ENCODE data around the gene TEKT1. TPM values are rescaled to one million over a fixed set of nuclear protein-coding genes. Genes with fewer than 3 reads are reported as not detected.
A peak's percentile ranks its signal among the peaks of the same experiment; 100 is the strongest.

Gene TEKT1
- total and polyA plus RNA-seq, 4 donors: 0.15 TPM; not detected in 3

GRCh38 chr17:6796887-6797490, 34.5 kb downstream of the TEKT1 start:
- H3K9me3 ChIP-seq (ENCODE audit: control insufficient read depth in 4 of 4, low read length in 3 of 4): no peaks in the 10 kb centered on the region
- peak overlapping the region in 1 of 3 donors; percentile 3 for H3K4me3 ChIP-seq (ENCODE audit: low read depth in 1 of 3, low read length in 3 of 3)
- no peak overlapping the region for H3K9ac ChIP-seq (ENCODE audit: low read depth in 1 of 2, low read length in 2 of 2)
- peaks cover 4 to 34% (median 27%) of the 10 kb centered on the region in 4 donors for H3K4me1 ChIP-seq (ENCODE audit: control insufficient read depth in 4 of 4, insufficient read depth in 4 of 4, low read length in 3 of 4)
- DNase-seq (ENCODE audit: low spot score): no peak
- WGBS: 55% methylated on average over 2 of the region's 2 CpGs
- no peaks in the 10 kb centered on the region for H3K27me3 ChIP-seq (ENCODE audit: control insufficient read depth in 4 of 4, insufficient read depth in 4 of 4, low read length in 3 of 4)
- TF ChIP-seq JUND (IDR thresholded peaks at IDR 0.05) (peak in 1 of 2 donors; percentile 69), REST (IDR thresholded peaks at IDR 0.05) (no peak), EGR1 (IDR thresholded peaks at IDR 0.05; ENCODE audit: low read depth in 2 of 2) (peak in 1 of 2 donors; percentile 41), YY1 (IDR thresholded peaks at IDR 0.05) (no peak), GABPA (IDR thresholded peaks at IDR 0.05 in 1 of 2, conservative IDR thresholded peaks at IDR 0.05 in 1 of 2) (no peak), RXRA (IDR thresholded peaks at IDR 0.05) (peak in 1 of 2 donors; percentile 4), HNF4G (IDR thresholded peaks at IDR 0.05) (no peak), SP1 (IDR thresholded peaks at IDR 0.05) (no peak), FOXA2 (IDR thresholded peaks at IDR 0.05) (no peak), NR2F2 (IDR thresholded peaks at IDR 0.05) (no peak), HNF4A (conservative IDR thresholded peaks at IDR 0.05) (no peak), RAD21 (IDR thresholded peaks at IDR 0.05) (no peak)
- no peaks in the 10 kb centered on the region for H3K36me3 ChIP-seq (ENCODE audit: control insufficient read depth in 4 of 4, insufficient read depth in 3 of 4, low read depth in 1 of 4, low read length in 3 of 4)
- H3K27ac ChIP-seq (ENCODE audit: low read depth in 1 of 2, low read length in 2 of 2): peak overlapping the region; percentile 80 to 85

GRCh38 chr17:6796017-6796886, 35.3 kb downstream of the TEKT1 start:
- H3K4me3 ChIP-seq (ENCODE audit: low read depth in 1 of 3, low read length in 3 of 3): peak overlapping the region in 1 of 3 donors; percentile 3
- H3K27ac ChIP-seq (ENCODE audit: low read depth in 1 of 2, low read length in 2 of 2): peak overlapping the region; percentile 80 to 85
- peaks cover 4 to 34% (median 27%) of the 10 kb centered on the region in 4 donors for H3K4me1 ChIP-seq (ENCODE audit: control insufficient read depth in 4 of 4, insufficient read depth in 4 of 4, low read length in 3 of 4)
- H3K27me3 ChIP-seq (ENCODE audit: control insufficient read depth in 4 of 4, insufficient read depth in 4 of 4, low read length in 3 of 4): no peaks in the 10 kb centered on the region
- WGBS: 26% methylated on average over 10 of the region's 10 CpGs
- no peak overlapping the region for H3K9ac ChIP-seq (ENCODE audit: low read depth in 1 of 2, low read length in 2 of 2)
- H3K36me3 ChIP-seq (ENCODE audit: control insufficient read depth in 4 of 4, insufficient read depth in 3 of 4, low read depth in 1 of 4, low read length in 3 of 4): no peaks in the 10 kb centered on the region
- DNase-seq (ENCODE audit: low spot score): no peak
- H3K9me3 ChIP-seq (ENCODE audit: control insufficient read depth in 4 of 4, low read length in 3 of 4): no peaks in the 10 kb centered on the region
- TF ChIP-seq REST (IDR thresholded peaks at IDR 0.05) (no peak), RXRA (IDR thresholded peaks at IDR 0.05) (peak; percentile 35 to 81), JUND (IDR thresholded peaks at IDR 0.05) (peak; percentile 79 to 84), SP1 (IDR thresholded peaks at IDR 0.05) (peak; percentile 76), HNF4A (conservative IDR thresholded peaks at IDR 0.05) (peak; percentile 89 to 90), EGR1 (IDR thresholded peaks at IDR 0.05; ENCODE audit: low read depth in 2 of 2) (peak in 1 of 2 donors; percentile 31), ZBTB33 (IDR thresholded peaks at IDR 0.05) (peak; percentile 87), CTCF (IDR thresholded peaks at IDR 0.05; ENCODE audit: low read depth, low read length, missing input control) (no peak), TAF1 (conservative IDR thresholded peaks at IDR 0.05) (no peak), HNF4G (IDR thresholded peaks at IDR 0.05) (peak; percentile 55), RAD21 (IDR thresholded peaks at IDR 0.05) (peak; percentile 26), FOXA2 (IDR thresholded peaks at IDR 0.05) (peak; percentile 56), ATF3 (IDR thresholded peaks at IDR 0.05) (peak; percentile 37), NR2F2 (IDR thresholded peaks at IDR 0.05) (no peak), FOXA1 (IDR thresholded peaks at IDR 0.05) (peak; percentile 50), MAX (IDR thresholded peaks at IDR 0.05) (peak; percentile 46)

Data from liver (tissue), 9 donors.